Right hindlimb (tissue), 1 donor: Measurements from ENCODE around the gene NPEPL1.
A peak's percentile ranks its signal among the peaks of the same experiment; 100 is the strongest.
"Not testable (repeated sequence)": the region's sequence is repeated elsewhere in the genome, so short reads cannot be mapped to it uniquely, and the experiment has no call there.

Source experiments
- DNase-seq: peaks from one replicate; pipeline ENCODE4 v3.0.0-alpha.2; 2018

The NPEPL1 gene

DNA sequence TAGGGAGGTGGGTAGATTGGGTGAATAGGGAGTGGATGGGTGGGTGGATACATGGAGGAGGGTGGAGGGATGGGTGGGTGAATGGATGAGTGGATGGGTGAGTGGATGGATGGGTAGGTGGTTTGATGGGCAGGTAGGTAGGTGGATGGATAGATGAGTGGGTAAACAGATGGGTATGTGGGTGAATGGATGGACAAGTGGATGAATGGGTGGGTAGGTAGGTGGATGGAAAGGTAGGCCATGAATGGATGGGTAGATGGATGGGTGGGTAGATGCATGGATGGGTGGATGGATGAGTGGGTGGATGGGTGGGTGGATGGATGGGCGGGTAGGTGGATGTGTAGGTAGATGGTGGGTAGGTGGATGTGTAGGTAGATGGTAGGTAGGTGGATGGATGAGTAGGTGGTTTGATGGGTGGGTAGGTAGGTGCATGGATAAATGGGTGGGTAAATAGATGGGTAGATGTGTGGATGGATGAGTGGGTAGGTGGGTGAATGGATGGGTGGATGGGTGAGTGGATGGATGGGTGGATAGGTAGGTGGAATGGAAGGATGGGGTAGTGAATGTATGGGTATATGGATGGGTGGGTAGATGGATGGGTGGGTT is 51.4 kb downstream of the NPEPL1 start:
- no peak for DNase-seq

DNA sequence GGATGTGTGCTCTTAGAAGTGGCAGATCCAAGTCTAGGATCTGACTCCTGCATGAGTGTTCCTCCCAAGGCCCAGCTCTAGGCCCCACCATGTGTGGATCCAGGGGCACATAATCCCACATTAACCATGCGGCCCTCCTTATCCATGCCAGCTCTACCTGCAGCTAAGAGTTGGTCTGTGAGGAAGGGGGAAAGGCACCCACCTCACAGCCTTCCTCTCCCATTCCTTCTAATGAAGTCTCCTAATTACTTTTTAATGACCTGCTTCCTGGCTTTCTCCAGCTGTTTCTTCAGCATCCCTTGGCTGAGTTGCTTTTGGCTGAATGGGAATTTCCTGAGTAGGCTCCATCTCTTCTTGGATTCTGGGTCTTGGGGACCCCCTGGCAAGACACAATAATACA is 52.2 kb downstream of the NPEPL1 start:
- no peak for DNase-seq

DNA sequence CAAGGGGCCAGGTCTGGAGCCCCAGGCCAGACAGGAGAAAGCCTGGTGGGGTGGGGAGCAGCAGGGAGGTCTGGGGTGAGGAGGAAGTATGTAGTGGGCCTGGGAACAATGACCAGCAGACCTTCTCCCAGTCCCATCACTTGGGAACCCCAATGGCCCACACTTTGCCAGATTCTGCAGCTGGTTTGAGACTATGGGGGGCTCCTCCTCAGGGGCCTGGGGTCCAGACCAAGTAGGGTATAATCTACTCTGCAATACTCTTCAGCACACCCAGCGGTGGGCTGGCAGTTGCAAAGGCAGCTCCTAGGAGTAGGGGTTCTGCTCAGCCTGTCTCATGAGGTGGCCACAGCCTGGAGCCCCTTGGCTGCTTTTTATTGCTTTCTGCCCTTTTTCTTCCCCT is 52.8 kb downstream of the NPEPL1 start:
- DNase-seq: no peak

DNA sequence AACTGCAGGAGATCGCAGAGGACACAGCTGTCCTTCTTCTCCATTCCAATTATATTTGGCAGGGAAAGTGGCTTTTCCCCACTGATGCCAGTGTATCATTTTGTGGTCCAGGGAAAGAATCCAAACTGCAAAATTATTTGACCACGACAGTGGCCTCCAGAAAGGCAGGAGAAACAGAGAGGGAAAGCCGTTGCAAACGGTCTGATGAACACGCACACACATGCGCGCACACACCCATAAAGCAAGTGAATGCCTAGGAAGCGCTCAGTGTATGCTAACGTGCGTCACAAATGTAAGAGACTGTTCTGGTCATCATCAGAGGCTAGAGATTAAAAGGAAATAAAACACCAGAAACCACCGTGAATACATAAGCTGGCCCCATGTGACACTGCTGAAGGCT is 54.0 kb downstream of the NPEPL1 start:
- DNase-seq: peak; percentile 63

DNA sequence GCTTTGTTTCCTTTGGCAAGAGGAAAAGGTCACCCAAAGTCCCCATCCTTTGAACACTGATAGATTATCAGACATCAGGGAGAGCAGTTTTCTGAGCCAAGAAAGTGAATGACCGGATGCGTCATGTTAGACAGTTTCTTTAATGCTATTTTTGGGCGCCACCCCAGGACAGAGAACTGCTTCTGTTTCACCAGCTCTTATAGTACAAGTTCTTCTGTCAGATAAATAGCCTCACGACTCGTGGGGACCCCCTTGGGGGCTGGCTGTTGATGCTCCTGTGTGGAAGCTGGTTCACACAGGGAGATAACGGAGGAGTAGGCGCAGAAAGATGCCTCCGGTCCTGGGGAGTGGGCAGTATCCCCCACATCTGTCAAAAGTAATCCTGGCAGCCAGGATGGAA is 54.6 kb downstream of the NPEPL1 start:
- no peak for DNase-seq

DNA sequence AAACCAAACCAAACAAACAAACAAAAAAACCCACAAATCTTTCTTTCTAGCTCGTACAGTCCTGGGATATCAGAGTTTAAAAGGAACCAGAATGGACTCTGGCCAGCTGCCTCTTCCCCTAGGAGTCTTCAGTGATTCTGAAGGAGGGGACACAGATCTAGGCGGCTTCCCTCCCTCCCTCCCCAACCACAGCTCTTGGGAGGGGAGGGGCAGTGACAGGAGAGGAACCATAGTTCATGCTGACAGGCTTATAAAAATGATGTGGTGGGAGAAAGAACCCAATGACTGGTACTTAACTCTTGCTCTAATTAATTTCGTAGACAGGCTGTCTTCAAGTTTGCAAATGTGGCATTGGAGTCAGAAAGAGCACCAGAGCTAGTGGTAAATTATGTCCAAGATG is 56.0 kb downstream of the NPEPL1 start:
- no peak for DNase-seq

DNA sequence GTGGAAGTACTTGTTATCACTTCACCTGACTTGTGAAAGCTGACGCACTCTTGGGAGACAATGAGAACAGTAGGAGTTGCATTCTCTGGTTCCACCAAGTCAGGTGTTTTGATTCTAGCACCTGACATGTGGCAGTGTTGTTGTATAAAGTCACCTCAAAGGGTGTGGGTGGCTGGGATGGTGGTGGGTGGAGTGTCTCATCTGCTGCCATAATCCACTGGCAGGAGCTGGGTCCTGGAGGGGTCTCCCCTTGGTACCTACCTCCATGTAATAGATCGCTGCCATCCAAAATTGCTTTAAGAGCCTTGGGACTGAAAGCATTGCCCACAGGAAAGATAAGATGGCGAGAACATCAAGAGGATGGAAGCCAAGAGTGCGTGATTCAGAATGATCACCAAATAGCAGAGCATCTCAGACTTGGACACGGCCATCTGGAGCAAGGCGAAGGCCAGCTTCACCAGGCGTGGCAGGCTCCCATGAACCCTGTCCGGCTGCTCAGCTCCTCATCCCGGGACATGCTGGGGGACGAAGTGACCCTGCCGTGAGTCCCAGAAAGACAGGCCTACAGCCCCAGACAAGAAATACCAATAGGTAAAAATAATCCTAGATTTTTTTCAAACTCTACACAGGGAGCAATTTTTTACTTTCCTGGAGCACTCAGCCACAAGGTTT is 56.6 kb downstream of the NPEPL1 start:
- no peak for DNase-seq

DNA sequence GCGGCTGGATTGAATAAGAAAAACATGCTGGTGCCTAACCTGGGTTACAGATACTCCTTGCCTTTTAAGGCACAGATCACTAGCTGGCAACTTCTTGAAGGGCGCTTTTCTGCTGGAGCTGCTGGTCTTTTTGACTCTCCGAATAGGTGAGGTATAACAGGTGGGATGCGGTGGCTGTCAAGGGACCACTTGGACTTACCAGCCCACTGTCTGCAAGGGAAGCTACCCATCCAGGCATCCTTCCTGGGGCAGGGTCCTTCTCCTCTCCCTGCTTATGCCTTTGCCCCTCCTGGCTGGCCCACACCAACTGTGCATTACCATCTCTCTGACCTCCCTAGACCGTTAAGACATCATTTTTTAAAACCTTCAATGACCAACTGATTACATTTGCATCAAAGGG is 57.4 kb downstream of the NPEPL1 start:
- no peak for DNase-seq

DNA sequence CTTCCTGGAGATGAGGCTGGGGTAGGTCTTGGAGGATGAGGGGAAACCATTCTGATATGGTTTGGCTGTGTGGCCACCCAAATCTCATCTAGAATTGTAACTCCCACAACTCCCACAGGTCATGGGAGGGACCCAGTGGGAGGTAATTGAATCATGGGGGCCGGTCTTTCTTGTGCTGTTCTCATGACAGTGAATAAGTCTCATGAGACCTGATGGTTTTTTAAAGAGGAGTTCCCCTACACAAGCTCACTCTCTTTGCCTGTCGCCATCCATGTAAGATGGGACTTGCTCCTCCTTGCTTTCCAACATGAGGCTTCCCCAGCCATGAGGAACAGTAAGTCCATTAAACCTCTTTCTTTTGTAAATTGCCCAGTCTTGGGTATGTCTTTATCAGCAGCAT is 58.1 kb downstream of the NPEPL1 start:
- DNase-seq: not testable (repeated sequence)

DNA sequence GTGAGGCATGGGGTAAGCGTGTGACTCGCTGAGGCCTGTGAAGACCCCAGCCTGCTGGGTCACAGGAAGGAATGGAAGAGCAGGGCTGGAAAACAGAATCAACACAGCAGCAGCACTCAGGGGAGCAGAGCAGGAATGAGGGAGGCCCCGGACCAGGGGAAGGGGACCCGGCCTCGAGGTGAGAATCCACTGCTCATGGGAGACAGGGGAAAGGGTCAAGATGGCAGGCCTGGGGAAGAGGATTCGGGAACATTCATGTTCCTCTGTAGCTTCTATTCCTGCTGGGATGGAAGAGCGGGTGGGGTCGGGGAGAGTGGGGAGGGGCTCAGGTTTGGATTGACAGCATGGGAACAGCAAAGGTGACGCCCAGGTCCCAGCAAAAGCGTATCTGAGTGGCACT is 59.4 kb downstream of the NPEPL1 start:
- no peak for DNase-seq

DNA sequence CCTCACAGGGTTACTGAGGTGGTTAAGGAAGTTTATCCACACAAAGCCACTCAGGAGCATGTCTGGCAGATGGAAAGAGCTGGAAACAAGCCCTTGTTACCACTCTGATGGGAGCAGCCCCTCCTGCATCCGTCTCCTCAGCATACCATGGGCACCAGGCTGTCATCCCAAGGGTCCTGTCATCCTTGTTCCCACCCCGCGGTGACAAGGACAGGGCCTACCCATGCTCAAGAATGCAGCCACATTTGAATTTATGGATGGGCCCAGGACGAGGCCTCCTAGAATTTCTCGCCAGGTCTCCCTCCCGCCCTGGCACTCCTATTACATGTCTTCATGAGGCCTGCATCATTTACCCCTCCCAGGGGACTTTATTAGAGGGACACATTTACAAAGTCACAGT is 60.0 kb downstream of the NPEPL1 start:
- DNase-seq: no peak

DNA sequence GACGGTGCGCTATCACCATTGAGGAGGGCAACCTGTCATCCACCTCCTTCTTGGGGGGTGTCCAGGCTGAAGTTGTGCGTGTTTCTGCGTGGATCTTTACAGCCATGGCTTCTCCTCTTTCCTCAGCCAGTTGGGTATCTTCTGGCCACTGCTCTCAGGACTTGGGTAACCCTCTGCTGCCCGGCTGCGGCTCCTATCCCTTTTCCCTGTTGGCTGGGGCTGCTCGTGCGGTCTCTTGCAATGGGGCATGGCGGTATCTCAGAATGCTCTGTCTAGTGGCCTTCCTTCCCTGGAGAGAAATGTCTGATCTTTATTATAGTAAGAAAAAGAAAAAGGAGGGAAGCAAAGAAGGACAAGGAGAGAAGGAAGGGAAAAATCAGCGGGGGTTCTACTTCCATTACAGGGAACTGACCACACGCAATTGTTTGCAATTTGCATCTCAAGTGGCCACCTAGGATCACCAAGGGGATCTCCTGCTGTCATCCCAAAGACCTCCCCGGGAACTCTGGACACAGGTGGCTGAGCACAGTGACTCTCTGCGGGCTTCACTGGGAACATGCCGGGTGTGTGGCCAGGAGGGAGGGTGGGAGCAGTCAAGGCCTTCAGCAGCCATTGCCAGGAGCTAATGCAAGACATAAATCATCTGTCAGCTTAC is 60.8 kb downstream of the NPEPL1 start:
- DNase-seq: no peak

DNA sequence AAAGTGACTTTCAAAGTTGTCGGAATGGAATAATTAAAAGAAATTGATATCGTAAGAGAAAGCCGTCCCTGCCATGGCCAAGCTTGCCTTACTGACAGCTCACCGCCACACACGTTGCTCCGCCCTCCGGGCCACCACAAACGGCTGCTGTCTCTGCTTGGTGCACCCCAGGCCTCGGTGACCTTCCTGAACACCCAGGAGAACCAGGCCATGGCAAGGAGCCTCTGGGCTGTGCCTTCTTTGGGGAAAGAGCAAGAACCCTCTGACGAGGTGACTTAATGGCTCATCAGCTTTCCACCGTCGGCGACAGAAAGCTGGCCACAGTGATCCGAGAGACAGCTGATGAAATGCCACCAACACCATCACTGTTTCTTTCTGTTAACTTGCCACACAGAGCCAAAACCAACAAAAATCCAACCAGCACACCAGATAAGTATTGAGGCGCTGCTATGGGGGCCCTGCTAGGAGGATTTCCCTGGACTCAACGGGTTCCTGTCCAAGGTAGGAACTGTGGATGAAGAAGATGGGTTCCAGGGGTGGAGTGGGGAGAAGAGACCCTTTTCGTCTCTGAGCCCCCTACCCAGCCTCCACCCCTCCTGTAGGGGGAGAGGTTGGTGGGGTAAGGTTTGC is 61.4 kb downstream of the NPEPL1 start:
- no peak for DNase-seq

DNA sequence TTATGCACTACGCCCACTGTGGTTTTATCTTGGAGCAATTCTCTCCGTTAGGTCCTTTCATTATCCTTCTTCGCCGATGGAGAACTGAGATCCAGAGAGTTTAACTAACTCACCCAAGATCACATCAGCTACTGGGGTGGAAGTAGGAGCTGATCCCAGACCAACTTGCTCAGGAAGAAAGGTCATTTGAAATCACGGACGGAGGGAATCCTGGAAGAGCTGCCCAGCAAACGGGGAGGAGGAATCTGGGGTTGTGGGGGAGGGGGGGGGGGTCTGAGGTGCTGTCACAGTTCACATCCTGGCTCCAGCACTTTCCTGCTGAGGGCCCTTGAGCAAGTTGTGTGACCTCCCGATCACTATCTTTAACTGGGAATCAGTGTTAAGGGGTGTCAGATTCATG is 62.0 kb downstream of the NPEPL1 start:
- DNase-seq: no peak

DNA sequence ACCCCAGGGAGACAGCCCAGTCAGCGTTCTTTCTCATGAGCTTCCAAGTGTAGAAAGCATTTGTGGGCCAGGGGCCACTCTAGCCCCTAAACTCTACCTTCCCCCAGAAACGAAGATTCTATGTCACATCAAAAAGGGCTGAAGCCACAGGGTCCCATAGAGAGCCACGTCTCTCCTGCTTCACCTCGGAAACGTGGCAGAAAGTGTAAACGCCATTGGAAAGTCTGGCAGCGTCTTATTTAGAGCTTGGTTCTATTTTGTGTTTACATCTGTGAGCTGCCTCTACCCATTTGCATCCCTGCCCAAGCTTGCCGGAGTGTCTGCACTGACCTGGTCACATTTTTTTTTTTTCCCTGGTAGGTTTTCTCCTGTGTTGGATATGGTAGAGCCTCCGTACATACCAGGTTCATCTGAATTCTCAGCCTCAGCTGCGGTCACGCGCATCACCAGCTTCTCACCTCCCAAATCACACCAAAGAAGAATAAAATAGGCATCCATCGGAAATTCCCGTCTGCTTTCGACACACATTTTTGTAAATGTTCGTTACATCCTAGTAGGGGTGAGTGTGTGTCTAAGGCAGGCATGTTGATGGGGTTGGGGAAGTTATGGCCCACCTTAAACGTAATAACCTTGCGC is 62.6 kb downstream of the NPEPL1 start:
- DNase-seq: no peak

DNA sequence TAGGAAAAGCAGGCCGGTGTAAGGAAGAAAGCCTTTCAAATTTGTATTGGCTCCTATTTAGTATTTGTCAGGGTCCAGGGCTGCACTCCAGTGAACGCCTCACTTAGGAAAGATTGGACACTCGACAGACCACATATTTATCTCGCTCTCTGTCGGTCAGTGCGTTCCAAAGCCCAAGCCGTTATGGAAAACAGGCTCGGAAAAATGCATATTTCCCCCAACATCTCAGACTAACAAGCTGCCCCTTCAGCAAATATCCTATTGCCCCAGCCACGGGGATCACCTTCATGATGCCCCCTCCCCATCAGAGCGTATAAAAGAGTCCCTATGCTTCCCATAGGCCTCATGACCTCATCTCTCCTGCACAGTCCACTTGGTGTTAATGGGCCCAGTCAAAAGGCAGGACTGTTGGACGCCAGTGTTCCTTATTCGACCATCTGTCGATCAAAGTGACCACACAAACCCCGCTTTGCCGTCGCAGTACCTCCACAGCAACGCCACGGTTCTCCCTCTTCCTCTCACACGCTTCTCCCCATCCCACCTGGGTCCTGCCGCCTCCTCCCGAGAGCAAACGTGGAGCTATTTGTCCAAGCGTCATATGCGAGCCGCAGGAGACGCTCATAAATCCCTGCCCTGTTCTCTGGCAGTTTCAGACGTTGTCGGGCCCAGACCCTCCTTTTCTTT is 63.3 kb downstream of the NPEPL1 start:
- peak; percentile 82 for DNase-seq

DNA sequence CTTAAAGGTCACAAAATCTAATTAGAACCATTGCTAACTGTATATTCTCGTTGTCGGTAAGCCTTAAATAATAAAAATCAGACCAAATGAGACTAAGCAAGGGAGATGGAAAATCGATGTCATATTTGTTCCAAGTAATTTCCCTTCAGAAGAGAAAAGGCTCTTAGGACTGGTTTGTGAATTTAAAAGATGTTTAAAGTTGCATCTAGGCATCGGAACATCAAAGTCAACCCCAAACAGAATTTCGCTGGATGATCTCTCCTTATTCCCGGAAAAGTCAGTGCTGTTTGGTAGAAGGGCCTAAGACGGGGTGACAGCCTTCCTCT is 63.8 kb downstream of the NPEPL1 start:
- no peak for DNase-seq

DNA sequence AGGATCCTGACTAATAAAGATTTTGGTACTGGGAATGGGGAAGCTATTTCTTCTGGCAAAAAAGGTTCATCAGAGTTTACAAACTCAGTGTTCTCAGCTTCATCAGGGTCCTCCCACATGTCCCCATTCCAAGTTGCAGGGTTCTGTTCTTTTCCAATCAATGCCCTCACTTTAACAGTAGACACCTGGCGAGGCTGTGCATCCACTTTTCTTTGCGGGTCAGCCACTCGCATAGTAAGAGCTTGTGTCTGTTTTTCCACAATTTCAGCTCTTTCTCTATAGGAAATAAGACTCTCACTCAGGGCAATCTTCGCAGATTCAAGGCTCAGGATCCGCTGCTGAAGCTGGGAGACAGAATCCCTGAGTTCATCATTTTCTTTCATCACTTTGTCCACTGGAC is 65.0 kb downstream of the NPEPL1 start:
- not testable (repeated sequence) for DNase-seq

DNA sequence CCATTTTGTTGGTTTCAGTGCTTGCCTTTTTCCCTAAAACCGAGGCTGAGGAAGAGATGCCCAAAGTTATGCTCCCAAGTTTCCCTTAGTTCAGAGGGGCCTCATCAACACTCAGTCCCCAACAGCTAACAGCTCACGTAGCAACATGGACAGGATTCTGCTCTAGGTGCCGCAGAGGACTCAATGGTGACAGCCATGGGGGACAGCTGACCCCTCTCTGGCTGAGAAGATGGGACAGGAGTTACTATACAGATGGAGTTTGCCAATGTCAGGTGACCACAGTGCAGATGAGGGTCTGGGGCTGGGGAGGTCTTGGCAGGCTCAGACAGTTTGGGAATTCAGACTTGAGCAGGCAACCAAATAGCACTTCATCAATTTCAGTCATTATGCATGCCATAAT is 67.3 kb downstream of the NPEPL1 start:
- no peak for DNase-seq

DNA sequence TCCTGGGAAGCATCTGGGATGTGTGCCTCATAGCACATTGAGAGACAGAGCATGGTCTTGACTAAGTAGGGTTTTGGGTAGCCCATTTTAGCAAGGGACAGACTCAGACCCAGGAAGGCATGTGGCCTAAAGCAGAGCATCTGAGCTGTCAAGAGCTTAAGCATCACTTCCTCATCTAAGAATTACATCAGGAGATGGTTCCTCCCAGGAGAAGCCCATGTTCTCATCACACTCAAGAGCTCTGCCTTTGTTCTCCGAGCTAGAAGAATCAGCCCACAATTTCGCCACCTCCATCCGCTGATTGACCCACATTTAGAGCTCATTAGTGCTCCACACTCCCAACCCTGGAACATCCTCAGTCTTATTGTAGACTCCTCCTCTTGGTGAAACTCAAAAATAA is 68.3 kb downstream of the NPEPL1 start:
- no peak for DNase-seq

DNA sequence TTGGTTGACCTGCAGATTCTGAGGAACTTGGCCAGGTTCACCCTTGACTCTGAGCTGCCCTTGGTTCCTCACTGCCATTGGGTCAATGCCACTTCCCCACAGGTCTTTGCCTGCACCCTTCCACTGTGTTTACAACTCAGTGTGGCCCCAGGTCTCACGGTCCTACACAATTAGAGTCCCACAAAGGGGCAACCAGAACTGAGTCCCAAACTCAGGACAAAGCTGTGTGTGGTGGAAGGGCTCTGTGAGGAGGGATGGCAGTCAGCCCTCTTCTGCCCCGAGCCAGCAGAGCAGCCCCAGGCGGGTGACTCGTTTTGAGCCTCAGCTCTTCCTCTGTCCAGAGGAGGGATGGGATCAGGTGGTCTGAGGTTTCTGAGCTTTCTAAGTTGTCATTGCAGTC is 69.5 kb downstream of the NPEPL1 start:
- no peak for DNase-seq

DNA sequence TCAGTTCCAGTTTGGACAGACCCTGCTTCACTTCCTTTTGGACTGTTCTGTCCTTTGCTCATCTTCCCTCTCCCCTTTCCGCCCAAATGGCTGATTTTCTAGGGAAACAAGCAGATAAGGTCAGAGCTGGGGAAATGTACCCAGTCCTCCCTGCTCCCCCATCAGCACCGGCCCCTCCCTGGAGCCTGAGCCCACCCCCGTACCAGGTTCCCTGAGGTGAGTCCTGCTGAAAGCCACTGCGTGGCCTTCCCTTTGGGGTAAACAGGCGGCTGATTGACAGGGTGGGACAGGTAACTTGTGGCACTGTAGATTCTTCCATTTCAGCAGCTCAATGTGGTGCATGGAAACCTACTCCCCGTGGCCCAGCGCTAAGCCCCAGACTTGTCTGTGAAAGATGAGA is 70.5 kb downstream of the NPEPL1 start:
- no peak for DNase-seq
